Dedifferentiated amniotic fluid mesenchymal stem cell (primary cell): ENCODE data around the gene MINK1.

ENCODE experiments used
- DNase-seq: peaks from one replicate; pipeline ENCODE4 v3.0.0-alpha.2; 2016; ENCODE audit errors: extremely low spot score

The MINK1 gene

DNA sequence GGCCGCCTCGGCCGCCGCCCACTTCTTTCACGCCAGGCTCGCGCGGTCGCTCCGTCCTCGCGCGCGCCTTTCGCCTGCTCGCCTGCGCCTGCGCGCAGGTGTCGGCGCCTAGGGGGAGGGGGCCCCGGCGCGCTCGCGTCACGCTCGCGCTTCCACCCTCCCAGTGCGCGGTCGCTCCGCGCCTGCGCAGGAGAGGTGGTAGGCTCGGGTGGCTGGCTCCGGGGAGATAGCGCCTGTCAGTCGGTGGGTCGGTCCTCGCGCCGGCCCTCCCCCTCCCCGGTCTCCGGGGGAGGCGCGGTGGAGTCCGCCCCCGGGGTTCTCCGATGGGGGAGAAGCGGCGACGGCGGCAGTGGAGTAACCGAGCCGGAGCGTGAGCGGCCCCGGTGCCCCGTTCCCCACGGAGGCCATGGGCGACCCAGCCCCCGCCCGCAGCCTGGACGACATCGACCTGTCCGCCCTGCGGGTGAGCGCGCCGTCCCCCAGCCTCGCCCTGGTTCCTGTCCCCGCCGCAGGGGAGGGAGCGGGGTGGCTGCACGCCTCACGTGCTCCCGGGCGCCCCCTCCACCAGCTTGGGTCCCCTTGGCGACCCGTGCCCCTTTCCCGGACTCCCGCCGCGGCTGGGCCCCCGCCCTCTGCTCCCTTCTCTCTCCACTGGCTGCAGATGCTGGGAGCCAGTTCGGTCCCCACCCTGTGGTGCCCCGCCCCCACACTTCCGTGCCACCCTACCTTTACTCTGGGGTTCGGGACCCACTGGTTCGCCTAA is at the start of gene MINK1:
TSS of gene MINK1 (plus strand) at position 163 of the 763 bp plus-strand sequence. CDS start at position 407, 244 bp downstream.
- DNase-seq = peak; percentile 82

DNA sequence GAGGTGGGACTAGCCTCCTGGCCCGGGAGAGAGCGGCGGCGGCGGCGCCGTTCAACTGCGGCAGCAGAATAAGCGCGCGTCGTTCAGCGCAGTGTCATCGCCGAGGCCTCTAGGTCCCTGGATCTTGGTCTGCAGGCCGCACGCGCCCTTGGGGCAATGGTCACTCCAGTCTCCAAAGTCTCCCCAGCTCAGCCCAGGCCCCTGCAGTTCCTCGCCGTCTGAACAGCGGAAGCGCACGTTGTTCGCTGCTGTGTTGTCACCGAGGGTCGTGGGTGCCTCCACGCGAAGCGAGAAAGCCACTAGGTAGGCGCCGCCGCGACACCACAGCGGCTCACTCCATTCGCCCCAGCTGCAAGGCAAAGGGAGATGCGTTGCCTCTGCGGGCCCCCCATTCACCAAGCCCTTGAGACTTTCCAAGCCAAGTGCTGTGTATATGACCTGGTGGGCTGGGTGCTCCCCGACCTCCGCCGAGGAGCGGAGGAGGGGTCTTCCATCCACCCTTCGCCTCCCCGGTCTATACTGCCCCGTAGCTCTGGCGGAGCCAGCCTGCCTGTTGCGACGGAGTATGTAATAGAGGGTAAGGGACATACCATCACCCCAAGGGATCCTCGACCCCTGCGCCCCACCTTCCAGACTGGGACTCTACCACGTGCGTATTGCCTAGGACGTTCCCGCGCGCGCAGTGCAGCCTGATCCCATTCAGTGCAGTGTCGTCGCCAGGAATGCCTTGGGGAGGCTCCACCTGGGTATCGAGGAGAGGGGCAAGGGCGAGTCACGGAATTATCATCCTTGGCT is 47.6 kb upstream of the MINK1 start:
- no peak for DNase-seq

DNA sequence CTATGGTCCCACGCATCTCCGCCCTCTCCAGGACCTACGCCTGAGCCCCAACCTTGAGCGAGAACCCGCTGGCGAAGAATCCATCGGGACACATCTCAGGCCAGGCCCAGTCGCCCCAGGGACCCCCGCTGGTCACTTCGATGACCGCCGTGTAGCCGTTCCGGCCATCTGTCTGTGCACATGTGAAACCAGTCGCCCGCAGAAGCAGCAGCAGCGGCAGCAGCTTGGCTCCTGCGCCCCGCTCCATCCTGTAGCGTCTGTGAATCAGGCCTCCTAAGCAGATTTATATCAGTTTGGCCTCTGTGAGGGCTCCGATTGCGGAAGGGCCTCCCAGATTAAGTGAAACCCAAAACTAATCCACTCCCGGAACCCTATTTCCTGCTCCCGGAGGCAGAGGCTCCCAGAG is 47.0 kb upstream of the MINK1 start, which contains the start of gene VMO1:
TSS of gene VMO1 (minus strand) at position 259 of the 406 bp plus-strand sequence. CDS start at position 247, 12 bp downstream.
- no peak for DNase-seq

DNA sequence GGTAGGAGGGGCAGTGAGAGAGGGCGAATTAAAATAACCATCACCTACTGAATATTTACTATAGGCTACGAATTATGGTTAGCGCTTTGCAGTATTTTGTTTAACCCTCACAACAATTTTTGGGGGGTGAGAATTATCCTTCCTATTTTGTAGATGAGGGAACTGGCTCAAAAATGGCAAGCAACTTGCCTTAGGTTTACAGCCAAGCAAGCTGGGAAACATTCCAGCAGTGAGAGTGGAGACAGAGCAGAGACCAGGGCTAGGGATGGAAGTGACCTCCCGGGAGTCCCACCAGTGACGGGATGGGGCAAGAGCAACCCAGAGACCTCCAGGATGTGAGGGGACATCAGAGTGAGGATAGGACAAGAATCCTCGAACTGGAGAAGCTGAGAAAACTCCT is 46.6 kb upstream of the MINK1 start:
- DNase-seq = no peak

DNA sequence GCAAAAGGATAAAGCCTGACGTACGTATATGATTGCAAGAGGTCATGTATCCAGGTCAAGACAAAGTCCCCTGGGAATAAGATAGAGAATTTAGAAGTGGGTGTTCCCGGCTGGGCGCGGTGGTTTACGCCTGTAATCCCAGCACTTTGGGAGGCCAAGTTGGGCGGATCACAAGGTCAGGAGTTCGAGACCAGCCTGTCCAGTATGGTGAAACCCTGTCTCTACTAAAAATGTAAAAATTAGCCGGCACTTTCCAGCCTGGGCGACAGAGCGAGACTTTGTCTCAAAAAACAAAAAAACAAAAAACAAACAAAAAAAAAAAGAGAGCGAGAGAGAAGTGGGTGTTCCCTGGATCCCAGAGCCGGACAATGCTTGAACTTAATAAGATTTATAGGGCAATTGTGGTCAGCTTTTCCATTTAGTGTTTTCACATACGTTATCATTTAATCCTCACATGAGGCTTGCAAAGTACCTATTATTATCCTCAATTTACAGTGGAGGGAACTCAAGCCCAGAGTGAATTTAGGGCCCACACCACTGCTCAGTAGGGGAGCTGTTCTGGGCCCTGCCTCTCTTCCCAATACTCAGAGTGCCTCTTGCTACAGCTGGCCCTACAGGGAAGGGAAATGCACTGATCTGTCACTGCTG is 44.9 kb upstream of the MINK1 start:
- DNase-seq = no peak

DNA sequence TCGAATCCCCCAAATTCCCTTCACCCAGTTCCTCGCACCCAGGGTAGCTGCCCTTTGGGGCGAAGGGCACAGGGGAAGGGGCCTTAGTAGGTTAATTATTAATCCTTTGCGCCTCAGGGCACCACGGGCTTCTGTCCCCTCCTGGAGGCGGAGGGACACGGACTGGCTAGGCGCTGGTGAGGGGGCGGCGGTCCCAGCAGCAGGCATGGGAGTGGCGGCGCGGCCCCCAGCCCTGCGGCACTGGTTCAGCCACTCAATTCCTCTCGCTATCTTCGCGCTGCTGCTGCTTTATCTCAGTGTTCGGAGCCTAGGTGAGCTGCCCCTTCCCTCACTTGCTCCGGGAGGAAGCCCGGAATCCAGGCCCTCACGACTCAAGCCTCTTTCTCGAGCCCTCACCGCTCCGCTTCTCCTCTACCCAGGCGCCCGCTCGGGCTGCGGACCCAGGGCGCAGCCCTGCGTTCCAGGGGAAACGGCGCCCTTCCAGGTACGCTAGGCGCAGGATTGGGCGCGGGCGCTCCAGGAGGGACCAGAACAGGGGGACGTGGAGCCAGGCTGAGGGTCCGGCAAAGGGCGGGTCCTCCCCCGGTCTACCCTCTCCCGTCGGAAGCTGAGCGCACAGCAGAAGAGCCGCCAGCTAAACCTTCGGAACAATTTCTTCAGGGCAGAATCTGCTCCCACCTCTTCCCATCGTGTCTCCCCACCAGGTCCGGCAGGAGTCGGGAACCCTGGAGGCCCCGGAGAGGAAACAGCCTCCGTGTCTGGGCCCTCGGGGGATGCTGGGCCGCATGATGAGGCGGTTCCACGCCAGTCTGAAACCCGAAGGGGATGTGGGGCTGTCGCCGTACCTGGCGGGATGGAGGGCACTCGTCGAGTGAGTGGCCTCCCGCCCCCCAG is 44.1 kb upstream of the MINK1 start, which contains the start of gene GLTPD2:
TSS of gene GLTPD2 (plus strand) at position 158 of the 894 bp plus-strand sequence. CDS start at position 206, 48 bp downstream.
- DNase-seq = no peak

DNA sequence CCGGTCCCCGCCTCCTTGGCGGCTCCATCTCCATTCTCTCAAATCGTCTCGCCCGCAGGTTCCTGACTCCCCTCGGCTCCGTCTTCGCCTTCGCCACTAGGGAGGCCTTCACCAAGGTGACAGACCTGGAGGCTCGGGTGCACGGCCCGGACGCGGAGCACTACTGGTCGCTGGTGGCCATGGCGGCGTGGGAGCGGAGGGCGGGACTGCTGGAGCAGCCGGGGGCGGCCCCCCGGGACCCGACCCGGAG is 43.5 kb upstream of the MINK1 start:
- no peak for DNase-seq

DNA sequence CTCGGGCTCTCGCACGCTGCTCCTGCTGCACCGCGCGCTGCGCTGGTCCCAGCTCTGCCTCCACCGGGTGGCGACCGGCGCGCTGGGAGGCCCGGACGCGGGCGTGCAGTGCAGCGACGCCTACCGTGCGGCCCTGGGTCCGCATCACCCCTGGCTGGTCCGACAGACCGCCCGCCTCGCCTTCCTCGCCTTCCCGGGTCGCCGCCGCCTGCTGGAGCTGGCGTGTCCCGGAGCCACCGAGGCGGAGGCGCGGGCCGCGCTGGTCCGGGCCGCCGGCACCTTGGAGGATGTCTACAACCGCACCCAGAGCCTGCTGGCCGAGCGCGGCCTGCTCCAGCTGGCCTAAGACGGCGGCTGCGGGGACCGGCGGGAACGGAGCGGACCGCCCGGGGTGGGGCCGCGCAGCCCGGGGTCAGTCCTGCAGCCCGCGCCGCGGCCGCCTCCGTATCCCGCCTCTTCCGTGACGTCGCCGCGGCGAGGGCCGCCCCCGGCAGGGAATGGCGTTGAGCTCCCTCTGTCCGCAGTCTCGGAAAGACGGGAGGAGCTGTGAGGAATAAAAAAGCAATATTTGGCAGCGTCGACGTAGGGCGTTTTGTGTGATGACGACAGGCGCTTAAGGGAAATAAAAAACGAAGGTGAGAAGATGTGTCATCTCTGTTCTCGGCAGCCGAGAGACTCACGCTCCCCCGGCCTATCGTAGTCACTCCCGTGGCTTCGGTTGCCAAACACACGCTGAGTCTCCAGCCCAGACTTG is 43.0 kb upstream of the MINK1 start:
- peak; percentile 76 for DNase-seq

DNA sequence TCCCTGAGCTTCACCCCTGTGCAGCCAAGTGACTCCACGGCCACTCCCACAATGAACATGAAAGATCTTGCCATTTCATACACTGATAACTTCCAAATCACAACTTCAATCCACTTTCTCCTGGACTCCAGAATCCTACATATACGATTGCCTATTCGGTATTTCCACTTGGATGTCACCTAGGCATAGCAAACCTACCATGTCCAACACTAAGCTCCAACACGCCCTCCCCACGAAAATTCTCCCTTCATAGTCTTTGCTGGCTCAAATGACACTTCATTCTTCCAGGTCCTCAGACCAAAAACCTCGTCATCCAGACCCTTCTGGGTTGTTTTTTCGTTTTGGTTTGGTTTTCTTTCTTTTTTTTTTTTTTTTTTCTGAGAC is 42.4 kb upstream of the MINK1 start:
- no peak for DNase-seq

DNA sequence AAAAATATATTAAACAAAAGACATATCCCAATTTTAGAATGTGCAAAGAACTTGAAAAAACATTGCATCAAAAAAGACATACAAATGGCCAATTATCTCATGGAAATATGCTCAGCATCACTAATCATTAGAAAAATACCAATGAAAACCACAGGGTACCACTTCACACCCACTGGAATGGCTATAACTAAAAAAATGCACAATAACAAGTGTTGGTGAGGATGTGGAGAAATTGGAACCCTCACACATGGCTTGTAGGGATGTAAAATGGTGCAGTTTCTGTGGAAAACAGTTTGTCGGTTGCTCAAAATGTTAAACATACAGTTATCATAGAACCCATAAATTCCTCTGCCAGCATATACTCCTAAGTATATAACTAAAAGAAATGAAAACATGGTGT is 38.0 kb upstream of the MINK1 start:
- no peak for DNase-seq

DNA sequence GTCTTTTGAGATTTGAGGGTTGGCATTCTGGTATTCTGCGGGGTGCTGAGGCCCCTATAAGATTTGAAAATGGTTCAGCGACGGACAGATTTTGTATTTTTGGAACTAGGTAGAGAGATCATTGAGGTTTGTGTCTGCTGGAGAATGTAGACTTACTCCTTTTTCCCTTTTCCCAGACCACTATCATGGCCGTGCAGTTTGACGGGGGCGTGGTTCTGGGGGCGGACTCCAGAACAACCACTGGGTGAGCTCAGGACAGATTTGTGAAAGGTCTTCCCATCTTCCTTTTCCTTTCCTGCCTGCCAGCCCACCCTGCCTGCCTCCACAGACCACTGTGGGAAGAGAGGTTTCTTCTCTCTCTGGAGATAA is 36.6 kb upstream of the MINK1 start:
- DNase-seq = peak; percentile 35

DNA sequence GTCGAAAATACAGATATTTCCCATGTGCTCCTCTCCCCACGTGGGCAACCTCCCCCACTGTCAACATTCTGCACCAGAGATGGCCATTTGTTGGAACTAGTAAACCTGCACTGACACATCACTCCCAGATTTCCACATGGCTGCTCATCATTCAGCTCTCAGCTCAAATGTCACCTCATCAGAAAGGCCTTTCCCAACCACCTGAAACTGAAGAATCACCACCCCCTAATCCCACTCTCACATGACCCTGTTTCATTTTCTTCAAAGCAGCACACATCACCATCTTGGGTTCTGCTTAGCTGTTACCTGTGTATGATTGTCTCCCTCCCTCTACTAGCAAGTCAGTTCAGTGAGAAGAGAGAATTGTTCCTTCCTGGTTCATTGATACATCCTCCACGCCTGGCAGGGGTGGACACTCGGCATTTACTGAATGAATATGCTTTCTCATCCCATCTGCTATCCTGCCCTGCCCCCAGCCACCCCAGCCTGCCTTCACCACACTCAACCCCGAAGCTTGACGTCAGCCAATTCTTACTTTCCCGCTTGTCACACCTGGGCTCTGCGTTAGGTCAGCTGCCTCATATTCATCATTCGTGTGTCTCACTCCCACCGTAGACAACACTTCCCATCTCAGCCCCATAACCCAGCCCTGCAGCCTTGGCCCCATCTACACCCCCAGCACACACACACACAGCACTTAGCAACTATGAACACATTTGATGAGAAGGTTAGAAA is 32.5 kb upstream of the MINK1 start:
- DNase-seq = no peak

DNA sequence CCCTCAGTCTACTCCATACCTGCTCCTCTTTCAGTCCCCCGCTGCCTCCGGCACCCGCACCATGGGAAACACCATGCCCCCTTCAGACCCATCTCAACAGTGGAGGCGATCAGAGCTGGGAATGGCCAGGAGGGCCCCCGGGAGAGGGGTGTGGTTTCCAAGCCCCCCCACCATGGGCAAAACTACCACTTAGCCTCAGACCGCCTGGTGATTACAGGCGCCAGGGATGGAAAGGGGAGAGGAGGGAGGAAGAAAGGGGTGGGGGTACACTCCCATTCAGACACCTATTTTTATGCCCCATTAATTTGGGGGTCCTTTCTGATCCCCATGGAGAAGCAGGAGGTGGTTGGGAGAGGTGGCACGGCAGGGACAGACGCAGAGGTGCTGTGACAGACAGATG is 30.9 kb upstream of the MINK1 start, which contains the start of gene C17orf114:
TSS of gene C17orf114 (minus strand) at position 101 of the 400 bp plus-strand sequence.
- no peak for DNase-seq

DNA sequence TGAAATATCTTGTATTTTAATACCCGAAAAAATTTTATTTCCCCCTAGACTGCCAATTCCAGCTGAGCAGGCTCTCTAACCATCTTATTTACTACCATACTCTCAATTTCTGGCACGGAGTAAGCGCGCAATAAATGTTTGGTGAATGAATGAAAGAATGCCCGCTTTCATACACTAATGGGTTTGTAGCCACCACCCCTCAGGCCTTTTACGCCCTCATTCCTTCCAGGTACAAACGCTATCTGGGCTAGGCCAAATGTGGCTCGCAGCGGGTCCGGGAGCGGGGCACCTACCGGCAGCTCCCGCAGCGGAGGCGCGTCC is 26.7 kb upstream of the MINK1 start:
- no peak for DNase-seq

DNA sequence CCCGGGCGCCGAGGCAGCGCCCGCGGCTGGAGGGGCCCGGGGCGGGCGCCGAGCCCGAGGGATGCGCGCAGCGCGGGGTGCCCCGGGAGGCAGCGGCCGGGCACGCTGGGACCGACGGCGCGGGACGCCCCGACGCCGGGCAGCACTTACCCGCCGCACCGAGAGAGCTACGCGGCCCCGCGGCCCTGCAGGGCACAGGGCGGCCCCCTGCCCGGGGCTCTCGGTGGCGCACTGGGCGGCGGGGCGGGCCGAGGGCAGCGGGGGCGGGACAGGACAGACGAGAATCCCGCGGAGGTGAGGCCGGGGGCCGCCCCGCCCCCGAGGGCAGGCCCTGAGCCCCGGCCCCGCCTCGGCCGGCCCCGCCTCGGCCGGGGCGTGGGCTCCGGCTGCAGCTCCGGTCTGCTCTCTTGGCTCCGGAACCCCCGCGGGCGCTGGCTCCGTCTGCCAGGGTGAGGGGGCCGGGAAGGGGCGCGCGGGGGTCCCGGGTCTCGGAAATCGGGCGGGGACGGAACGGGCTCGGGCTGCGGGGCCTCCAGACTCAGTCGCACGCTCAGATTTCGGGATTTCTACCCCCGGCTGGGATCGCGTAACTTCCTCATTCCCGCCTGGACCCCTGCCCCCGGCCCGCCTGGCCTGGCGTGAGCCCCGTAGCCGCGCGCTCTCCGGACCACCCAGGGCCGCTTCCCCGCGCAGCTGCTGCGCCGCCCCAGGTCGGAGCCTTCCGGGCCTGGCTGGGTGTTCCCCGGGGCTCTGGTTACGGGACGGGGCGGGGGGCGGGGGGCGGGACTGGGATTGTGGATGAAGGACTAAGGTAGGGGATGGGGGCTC is 26.1 kb upstream of the MINK1 start, which contains the start of gene PLD2:
TSS of gene PLD2 (plus strand) at position 376 of the 828 bp plus-strand sequence. CDS start 621 bp downstream, outside the sequence.
- peak; percentile 54 for DNase-seq

DNA sequence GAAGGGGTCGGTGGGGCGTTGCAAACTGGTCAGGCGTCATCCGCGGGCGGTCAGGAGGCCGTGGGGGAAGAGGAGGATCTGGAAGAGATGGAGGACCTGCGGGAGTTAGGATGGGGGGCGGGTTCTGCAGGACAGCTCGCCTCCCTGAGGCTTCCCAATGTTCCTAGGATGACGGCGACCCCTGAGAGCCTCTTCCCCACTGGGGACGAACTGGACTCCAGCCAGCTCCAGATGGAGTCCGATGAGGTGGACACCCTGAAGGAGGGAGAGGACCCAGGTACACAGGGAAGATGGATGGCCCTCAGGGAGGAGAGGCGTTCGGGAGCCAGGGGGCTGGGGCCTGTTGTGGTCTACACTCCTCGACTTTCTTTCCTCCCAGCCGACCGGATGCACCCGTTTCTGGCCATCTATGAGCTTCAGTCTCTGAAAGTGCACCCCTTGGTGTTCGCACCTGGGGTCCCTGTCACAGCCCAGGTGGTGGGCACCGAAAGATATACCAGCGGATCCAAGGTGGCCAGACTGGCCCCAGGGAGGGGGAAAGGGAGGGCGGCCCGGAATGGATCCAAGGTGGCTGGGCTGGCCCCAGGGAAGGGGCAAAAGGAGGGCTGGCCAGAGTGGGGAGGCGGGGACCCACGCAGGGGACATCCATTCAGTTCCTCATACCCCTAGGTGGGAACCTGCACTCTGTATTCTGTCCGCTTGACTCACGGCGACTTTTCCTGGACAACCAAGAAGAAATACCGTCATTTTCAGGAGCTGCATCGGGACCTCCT is 25.3 kb upstream of the MINK1 start:
- no peak for DNase-seq

DNA sequence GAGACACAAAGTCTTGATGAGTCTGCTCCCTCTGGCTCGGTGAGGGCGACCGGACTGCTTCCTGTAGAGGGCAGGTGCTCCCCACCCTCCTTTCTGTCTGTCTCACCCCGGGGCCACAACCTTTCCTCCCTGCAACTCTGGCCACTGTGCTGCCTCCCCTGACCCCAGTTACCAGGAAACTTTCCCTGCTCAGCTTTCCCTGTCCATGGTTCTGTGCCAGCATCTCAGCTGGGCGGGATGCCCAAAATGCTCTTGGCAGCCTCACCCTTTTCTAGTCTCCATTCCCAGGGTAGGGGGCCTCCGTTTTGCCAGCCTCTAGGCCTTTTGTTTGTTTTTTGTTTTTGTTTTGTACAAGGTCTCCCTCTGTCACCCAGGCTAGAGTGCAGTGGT is 24.8 kb upstream of the MINK1 start:
- DNase-seq = no peak

DNA sequence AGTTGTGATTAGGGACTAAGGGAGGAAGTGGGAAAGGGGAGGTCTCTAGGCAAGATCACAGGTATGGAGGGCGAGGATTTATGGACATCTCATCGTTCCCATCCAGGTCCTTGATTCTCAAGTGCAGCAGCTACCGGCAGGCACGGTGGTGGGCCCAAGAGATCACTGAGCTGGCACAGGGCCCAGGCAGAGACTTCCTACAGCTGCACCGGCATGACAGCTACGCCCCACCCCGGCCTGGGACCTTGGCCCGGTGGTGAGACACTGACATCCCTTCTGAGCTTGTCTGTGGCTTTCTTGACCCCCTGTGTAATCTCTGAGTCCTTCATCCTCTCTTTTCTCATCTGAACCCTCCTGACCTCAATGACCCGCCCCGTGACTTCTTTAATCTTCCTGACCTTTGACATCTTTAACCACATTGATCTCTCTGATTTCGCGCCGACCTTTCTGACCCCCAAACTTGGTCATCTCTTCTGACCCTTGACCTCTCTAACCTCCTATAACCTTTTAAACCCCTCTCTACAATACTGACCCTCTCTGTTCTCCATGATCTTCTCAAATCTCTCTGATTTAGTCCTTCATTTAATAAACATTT is 22.3 kb upstream of the MINK1 start:
- DNase-seq = no peak
